Chondrocyte (in vitro differentiated cells): ENCODE results near the gene OAF. TPM values are rescaled to one million over a fixed set of nuclear protein-coding genes. Genes with fewer than 3 reads are reported as not detected.
"Not testable (repeated sequence)": the region's sequence is repeated elsewhere in the genome, so short reads cannot be mapped to it uniquely, and the experiment has no call there.

Experiments used
- DNase-seq: peaks from one replicate; pipeline ENCODE4 v3.0.0; 2021; ENCODE audit warnings: mixed read lengths, low spot score
- H3K27ac Mint-ChIP-seq: one replicate; pipeline ENCODE4 v1.8.0; 2021; ENCODE audit warnings: mild to moderate bottlenecking, moderate library complexity, mixed read lengths; ENCODE audit not compliant: unreplicated experiment
- H3K27me3 Mint-ChIP-seq: 2 replicates; pipeline ENCODE4 v1.8.0; 2021; ENCODE audit warnings: low read depth, mixed read lengths
- H3K36me3 Mint-ChIP-seq: 2 replicates; pipeline ENCODE4 v1.8.0; 2021; ENCODE audit warnings: low read depth, mixed read lengths
- H3K4me1 Mint-ChIP-seq: 2 replicates; pipeline ENCODE4 v1.8.0; 2021; ENCODE audit warnings: low read depth, mild to moderate bottlenecking, mixed read lengths
- H3K4me3 Mint-ChIP-seq: one replicate; pipeline ENCODE4 v1.8.0; 2021; ENCODE audit warnings: mild to moderate bottlenecking, moderate library complexity, mixed read lengths; ENCODE audit not compliant: unreplicated experiment
- H3K9me3 Mint-ChIP-seq: 2 replicates; pipeline ENCODE4 v1.8.0; 2021; ENCODE audit warnings: low read depth, mixed read lengths
- CTCF ChIP-seq: fragments of 200-600 bp; sonication (generic); IDR thresholded peaks from 2 replicates; pipeline ENCODE4 v1.5.0; 2021; ENCODE audit warnings: antibody characterized with exemption, mild to moderate bottlenecking, moderate library complexity
- total RNA-seq: library from RNA; stranded (reverse); gene quantifications from 3 replicates; pipeline ENCODE4 v1.2.1, GENCODE V29; 2021

Gene OAF
- total RNA-seq, 1 donor from 2014 or later, result 5.7 TPM

GRCh38 chr11:120268686-120269085 lies 57.9 kb downstream of the OAF start:
- H3K27me3 Mint-ChIP-seq, result peaks cover 43% of the 10 kb centered on the region
- H3K4me3 Mint-ChIP-seq, result no peak overlapping the region
- no peaks in the 10 kb centered on the region for H3K9me3 Mint-ChIP-seq
- DNase-seq, result no peak
- H3K4me1 Mint-ChIP-seq, result no peaks in the 10 kb centered on the region
- peaks cover 2% of the 10 kb centered on the region for H3K36me3 Mint-ChIP-seq
- H3K27ac Mint-ChIP-seq, result no peak overlapping the region
- TF ChIP-seq CTCF, result no peak

DNA sequence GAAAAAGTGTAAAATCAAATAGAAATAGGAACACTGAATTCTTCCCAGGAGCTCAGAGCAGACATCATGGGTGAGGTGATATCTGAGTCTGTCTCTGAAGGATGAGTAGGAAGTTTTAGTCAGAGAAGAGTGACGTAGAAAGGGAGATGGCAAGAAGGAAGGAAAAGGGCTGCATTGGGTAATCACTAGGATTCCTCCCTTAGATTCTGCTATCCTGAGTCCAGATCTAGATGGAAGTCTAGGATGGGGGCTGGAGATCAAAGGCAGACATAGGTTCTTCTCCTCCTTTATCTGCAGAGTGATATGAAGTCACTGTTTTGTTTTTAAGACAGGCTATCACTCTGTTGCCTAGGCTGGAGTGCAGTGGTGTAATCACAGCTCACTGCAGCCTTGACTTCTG lies 59.6 kb downstream of the OAF start:
- no peak for DNase-seq
- Mint-ChIP-seq H3K27me3 (peaks cover 40% of the 10 kb centered on the region), H3K9me3 (no peaks in the 10 kb centered on the region), H3K4me3 (no peak overlapping the region), H3K36me3 (peaks cover 2% of the 10 kb centered on the region), H3K27ac (no peak overlapping the region), H3K4me1 (no peaks in the 10 kb centered on the region)
- no peak for TF ChIP-seq CTCF

GRCh38 chr11:120271672-120272071 lies 60.8 kb downstream of the OAF start:
- Mint-ChIP-seq H3K27ac (no peak overlapping the region), H3K4me3 (no peak overlapping the region), H3K4me1 (no peaks in the 10 kb centered on the region), H3K9me3 (no peaks in the 10 kb centered on the region), H3K36me3 (no peaks in the 10 kb centered on the region), H3K27me3 (peaks cover 27% of the 10 kb centered on the region)
- no peak for DNase-seq
- TF ChIP-seq CTCF, result no peak

DNA sequence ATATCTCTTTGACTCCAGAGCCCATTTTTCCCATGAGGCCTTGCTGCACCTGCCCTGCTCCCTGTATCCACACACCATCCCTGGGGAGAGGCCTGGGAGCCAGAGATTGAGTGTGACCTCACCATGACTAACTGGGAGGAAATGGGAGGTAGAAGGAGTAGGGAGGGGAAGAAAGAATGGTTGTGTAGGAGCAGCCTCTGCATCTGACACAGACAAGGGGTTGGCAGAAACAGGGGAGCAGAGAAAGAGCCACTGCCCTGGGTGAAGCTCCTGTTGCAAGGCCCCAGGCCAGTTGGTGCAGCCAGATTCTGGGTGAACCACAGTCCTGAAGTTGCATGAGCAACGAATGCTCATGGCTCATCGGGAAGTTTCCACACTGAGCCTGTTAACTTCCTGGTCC lies 61.5 kb downstream of the OAF start:
- H3K9me3 Mint-ChIP-seq, result no peaks in the 10 kb centered on the region
- H3K4me1 Mint-ChIP-seq, result no peaks in the 10 kb centered on the region
- peaks cover 21% of the 10 kb centered on the region for H3K27me3 Mint-ChIP-seq
- H3K27ac Mint-ChIP-seq, result no peak overlapping the region
- no peaks in the 10 kb centered on the region for H3K36me3 Mint-ChIP-seq
- H3K4me3 Mint-ChIP-seq, result no peak overlapping the region
- TF ChIP-seq CTCF, result no peak
- DNase-seq, result no peak

- H3K4me1 Mint-ChIP-seq, result no peaks in the 10 kb centered on the region
These were observed 62.6 kb downstream of the OAF start for GRCh38 chr11:120273432-120273831.

GRCh38 chr11:120273956-120274355 lies 63.1 kb downstream of the OAF start:
- not testable (repeated sequence) for DNase-seq, H3K4me3 Mint-ChIP-seq, H3K27ac Mint-ChIP-seq, H3K9me3 Mint-ChIP-seq, H3K36me3 Mint-ChIP-seq, H3K4me1 Mint-ChIP-seq
- peaks cover 20% of the 10 kb centered on the region for H3K27me3 Mint-ChIP-seq

More at GRCh38 chr11:120273432-120273831, 62.6 kb downstream of the OAF start:
- peaks cover 20% of the 10 kb centered on the region for H3K27me3 Mint-ChIP-seq
- H3K27ac Mint-ChIP-seq, result no peak overlapping the region
- no peaks in the 10 kb centered on the region for H3K36me3 Mint-ChIP-seq
- no peak overlapping the region for H3K4me3 Mint-ChIP-seq
- no peak for DNase-seq
- TF ChIP-seq CTCF, result no peak
- H3K9me3 Mint-ChIP-seq, result no peaks in the 10 kb centered on the region
